Upper lobe of right lung (tissue), 1 donor: ENCODE results near the gene UBALD2. TPM values are rescaled to one million over a fixed set of nuclear protein-coding genes. Genes with fewer than 3 reads are reported as not detected.

Experiments
- ATAC-seq: fragments of 200-7000 bp; cut with Tn5 transposase; one replicate; pipeline ENCODE4 v1.9.1; 2020; ENCODE audit warnings: mild to moderate bottlenecking, moderate library complexity
- DNase-seq: peaks from one replicate; pipeline ENCODE4 v3.0.0-alpha.2; 2020
- H3K27ac ChIP-seq: fragments of 200-600 bp; one replicate; pipeline ENCODE4 v1.8.0; 2022
- H3K27me3 ChIP-seq: fragments of 200-600 bp; one replicate; pipeline ENCODE4 v1.8.0; 2022; ENCODE audit warnings: mild to moderate bottlenecking
- H3K36me3 ChIP-seq: fragments of 200-600 bp; one replicate; pipeline ENCODE4 v1.8.0; 2022
- H3K4me1 ChIP-seq: fragments of 200-600 bp; one replicate; pipeline ENCODE4 v1.8.0; 2022
- H3K4me3 ChIP-seq: fragments of 200-600 bp; one replicate; pipeline ENCODE4 v1.8.0; 2022; ENCODE audit warnings: mild to moderate bottlenecking
- H3K9me3 ChIP-seq: fragments of 200-600 bp; one replicate; pipeline ENCODE4 v1.8.0; 2022
- CTCF ChIP-seq: fragments of 200-600 bp; IDR thresholded peaks from one replicate; pipeline ENCODE4 v1.8.0; 2022; ENCODE audit warnings: antibody characterized with exemption
- intact Hi-C: fragments of 100-400 bp; cut with DNase I; formaldehyde crosslinking; loops from one replicate; pipeline ENCODE4 v1.11.0; 2022
- total RNA-seq: library from RNA; stranded (reverse); fragmentation: NEBNext Ultra II Directional; extraction: Animal tissue kit (Norgen Biotek cat#: 25700); gene quantifications from one replicate; pipeline ENCODE4 v1.2.1, GENCODE V29; 2021
- donor health status: DM: no; HTN: yes; CAD: no; lungs with severe emphysema.

Gene UBALD2
- total RNA-seq, 1 donor from 2014 or later = 56.7 TPM

- Histone ChIP-seq H3K9me3 (no peaks in the 10 kb centered on the region), H3K36me3 (no peaks in the 10 kb centered on the region), H3K27ac (no peak overlapping the region), H3K4me3 (no peak overlapping the region), H3K4me1 (peaks cover 14% of the 10 kb centered on the region), H3K27me3 (no peaks in the 10 kb centered on the region)
- intact Hi-C loops = no loop called here
- ATAC-seq (no peak), DNase-seq (no peak)
- no peak for TF ChIP-seq CTCF
Observed at GRCh38 chr17:76238847-76239537, 26.2 kb upstream of the UBALD2 start.

- TF ChIP-seq CTCF = no peak
- intact Hi-C loops = no loop called here
Observed at GRCh38 chr17:76239538-76240274, 25.4 kb upstream of the UBALD2 start.

GRCh38 chr17:76240461-76241203 is 24.5 kb upstream of the UBALD2 start, which contains the start of gene RNF157:
TSS of gene RNF157 (minus strand) at chr17:76240493. CDS start at chr17:76240240, 253 bp downstream.
- ATAC-seq (peak; percentile 93), DNase-seq (peak; percentile 80)
- Histone ChIP-seq H3K36me3 (no peaks in the 10 kb centered on the region), H3K4me1 (peaks cover 14% of the 10 kb centered on the region), H3K27me3 (no peaks in the 10 kb centered on the region), H3K4me3 (peak within 1 kb of the TSS; percentile 61), H3K9me3 (no peaks in the 10 kb centered on the region), H3K27ac (no peak within 1 kb of the TSS)
- TF ChIP-seq CTCF = no peak
- intact Hi-C loops = no loop called here

More at GRCh38 chr17:76239538-76240274, 25.4 kb upstream of the UBALD2 start:
- Histone ChIP-seq H3K36me3 (no peaks in the 10 kb centered on the region), H3K4me1 (peaks cover 14% of the 10 kb centered on the region), H3K27ac (no peak overlapping the region), H3K27me3 (no peaks in the 10 kb centered on the region), H3K4me3 (peak overlapping the region; percentile 45), H3K9me3 (no peaks in the 10 kb centered on the region)
- ATAC-seq (peak; percentile 8), DNase-seq (no peak)

- Histone ChIP-seq H3K27ac (no peak overlapping the region), H3K36me3 (no peaks in the 10 kb centered on the region), H3K4me1 (peaks cover 18% of the 10 kb centered on the region), H3K9me3 (no peaks in the 10 kb centered on the region), H3K4me3 (peak overlapping the region; percentile 61), H3K27me3 (no peaks in the 10 kb centered on the region)
- TF ChIP-seq CTCF = no peak
- intact Hi-C loops = no loop called here
- DNase-seq (no peak), ATAC-seq (no peak)
Observed at GRCh38 chr17:76241204-76241538, 24.0 kb upstream of the UBALD2 start.

- Histone ChIP-seq H3K4me3 (peak overlapping the region; percentile 61), H3K27me3 (no peaks in the 10 kb centered on the region), H3K27ac (no peak overlapping the region), H3K36me3 (no peaks in the 10 kb centered on the region), H3K4me1 (peaks cover 21% of the 10 kb centered on the region), H3K9me3 (no peaks in the 10 kb centered on the region)
- TF ChIP-seq CTCF = no peak
- intact Hi-C loops = no loop called here
- ATAC-seq (no peak), DNase-seq (no peak)
Observed at GRCh38 chr17:76241691-76242255, 23.4 kb upstream of the UBALD2 start.
